MM.1S (cell line): ENCODE data around the gene TULP3.

Source experiments
- DNase-seq: peaks from one replicate; pipeline ENCODE4 v3.0.0-alpha.2; 2015
- H2AFZ ChIP-seq: fragments of 300-600 bp; sonication (generic); 2 replicates; pipeline ENCODE4 v1.6.0; 2016; ENCODE audit warnings: antibody characterized with exemption, low read length
- H3F3A ChIP-seq: fragments of 300-600 bp; sonication (generic); 2 replicates; pipeline ENCODE4 v1.6.1; 2016; ENCODE audit warnings: mild to moderate bottlenecking, antibody characterized with exemption, low read length, moderate library complexity, mixed read lengths; ENCODE audit not compliant: insufficient read depth
- H3K27ac ChIP-seq: fragments of 300-600 bp; sonication (generic); 2 replicates; pipeline ENCODE4 v1.5.1; 2016; ENCODE audit warnings: mild to moderate bottlenecking, low read length
- H3K27me3 ChIP-seq: fragments of 300-600 bp; sonication (generic); replicated peaks from 2 replicates; pipeline ENCODE4 v1.6.0; 2016; ENCODE audit warnings: low read length; ENCODE audit not compliant: insufficient read depth
- H3K36me3 ChIP-seq: fragments of 300-600 bp; sonication (generic); replicated peaks from 2 replicates; pipeline ENCODE4 v1.6.1; 2016; ENCODE audit warnings: mild to moderate bottlenecking, low read length, mixed read lengths; ENCODE audit not compliant: insufficient read depth
- H3K4me1 ChIP-seq: fragments of 300-600 bp; sonication (generic); 2 replicates; pipeline ENCODE4 v1.6.1; 2016; ENCODE audit warnings: low read length, mixed read lengths
- H3K4me2 ChIP-seq: fragments of 300-600 bp; sonication (generic); 2 replicates; pipeline ENCODE4 v1.6.0; 2016; ENCODE audit warnings: low read depth, low read length
- H3K4me3 ChIP-seq: fragments of 300-600 bp; sonication (generic); 2 replicates; pipeline ENCODE4 v1.5.1; 2016; ENCODE audit warnings: low read length, mixed read lengths
- H3K79me2 ChIP-seq: fragments of 300-600 bp; sonication (generic); 2 replicates; pipeline ENCODE4 v1.6.1; 2016; ENCODE audit warnings: mixed run types, low read length, mixed read lengths
- H3K9ac ChIP-seq: fragments of 300-600 bp; sonication (generic); 2 replicates; pipeline ENCODE4 v1.6.1; 2016; ENCODE audit warnings: low read length, mixed read lengths
- H3K9me2 ChIP-seq: fragments of 300-600 bp; sonication (generic); replicated peaks from 2 replicates; pipeline ENCODE4 v1.6.1; 2016; ENCODE audit warnings: mild to moderate bottlenecking, low read length, mixed read lengths; ENCODE audit not compliant: insufficient read depth
- H3K9me3 ChIP-seq: fragments of 300-600 bp; sonication (generic); replicated peaks from 2 replicates; pipeline ENCODE4 v1.6.1; 2016; ENCODE audit warnings: mild to moderate bottlenecking, low read length, mixed read lengths; ENCODE audit not compliant: insufficient read depth
- H4K20me1 ChIP-seq: fragments of 300-600 bp; sonication (generic); 2 replicates; pipeline ENCODE4 v1.6.1; 2016; ENCODE audit warnings: mild to moderate bottlenecking, low read length, moderate library complexity, mixed read lengths; ENCODE audit not compliant: insufficient read depth
- CTCF ChIP-seq: fragments of 300-600 bp; sonication (generic); IDR thresholded peaks from 2 replicates; pipeline ENCODE4 v1.5.1; 2016; ENCODE audit warnings: antibody characterized with exemption, low read length, mixed read lengths
- EZH2 ChIP-seq: fragments of 300-600 bp; sonication (generic); optimal IDR thresholded peaks from 2 replicates; pipeline ENCODE3; 2017; ENCODE audit warnings: low read depth, mild to moderate bottlenecking, antibody characterized with exemption, low read length, mixed read lengths
- EZH2phosphoT487 ChIP-seq: fragments of 300-600 bp; sonication (generic); IDR thresholded peaks from 2 replicates; pipeline ENCODE4 v1.6.1; 2018; ENCODE audit warnings: antibody characterized with exemption, low read length

Gene TULP3

GRCh38 chr12:2857021-2857431 is 33.7 kb upstream of the TULP3 start, which contains the start of gene TEX52:
TSS of gene TEX52 (minus strand) at chr12:2857039. CDS start at chr12:2857026, 13 bp downstream.
- Histone ChIP-seq H3K27me3 (no peaks in the 10 kb centered on the region), H3K27ac (no peak within 1 kb of the TSS), H2AFZ (no peak within 1 kb of the TSS), H3K9me3 (no peaks in the 10 kb centered on the region), H3K79me2 (no peaks in the 10 kb centered on the region), H4K20me1 (no peaks in the 10 kb centered on the region), H3F3A (peaks cover 3% of the 10 kb centered on the region; the same call in 1 of the 2 replicates), H3K9me2 (no peaks in the 10 kb centered on the region), H3K9ac (no peak within 1 kb of the TSS), H3K4me3 (no peak within 1 kb of the TSS), H3K36me3 (no peaks in the 10 kb centered on the region), H3K4me1 (no peaks in the 10 kb centered on the region), H3K4me2 (no peak within 1 kb of the TSS)
- TF ChIP-seq EZH2 (no peak), CTCF (no peak), EZH2phosphoT487 (no peak)
- DNase-seq: no peak

- Histone ChIP-seq H3K27me3 (no peaks in the 10 kb centered on the region), H4K20me1 (no peaks in the 10 kb centered on the region), H3K4me3 (no peak overlapping the region), H3K4me1 (no peaks in the 10 kb centered on the region), H2AFZ (no peak overlapping the region), H3K79me2 (no peaks in the 10 kb centered on the region), H3K4me2 (no peak overlapping the region), H3K9me2 (no peaks in the 10 kb centered on the region), H3F3A (peaks cover 3% of the 10 kb centered on the region; the same call in 1 of the 2 replicates), H3K9ac (no peak overlapping the region), H3K36me3 (no peaks in the 10 kb centered on the region), H3K27ac (no peak overlapping the region), H3K9me3 (no peaks in the 10 kb centered on the region)
- DNase-seq: no peak
- no peak for TF ChIP-seq EZH2phosphoT487
- no peak for TF ChIP-seq CTCF
- TF ChIP-seq EZH2: no peak
These were observed 33.1 kb upstream of the TULP3 start for GRCh38 chr12:2857576-2857975.

DNA sequence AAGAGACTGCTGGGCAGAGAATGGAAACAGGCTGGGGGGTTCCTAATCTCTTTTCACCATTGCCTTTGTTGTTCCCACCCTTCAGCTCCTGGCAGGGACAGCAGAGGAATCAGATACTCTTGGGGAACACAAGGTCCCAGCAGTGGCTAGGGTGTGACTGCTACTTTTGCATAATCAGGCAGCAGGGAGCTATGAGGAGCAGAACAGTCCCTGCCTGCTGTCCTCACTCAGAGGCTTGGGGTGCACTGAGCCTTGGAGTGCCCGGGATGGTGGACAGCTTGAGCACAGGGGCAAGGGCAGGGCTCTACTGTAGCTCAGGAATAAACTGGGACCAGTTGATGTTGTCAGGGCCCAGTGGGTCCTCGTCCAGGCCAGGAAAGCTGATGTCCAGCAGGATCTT is 32.4 kb upstream of the TULP3 start:
- Histone ChIP-seq H3K27ac (no peak overlapping the region), H3K27me3 (no peaks in the 10 kb centered on the region), H3K4me1 (no peaks in the 10 kb centered on the region), H3K4me2 (no peak overlapping the region), H3F3A (peaks cover 3% of the 10 kb centered on the region; the same call in 1 of the 2 replicates), H4K20me1 (no peaks in the 10 kb centered on the region), H3K79me2 (no peaks in the 10 kb centered on the region), H3K36me3 (no peaks in the 10 kb centered on the region), H3K9ac (no peak overlapping the region), H3K9me3 (no peaks in the 10 kb centered on the region), H2AFZ (no peak overlapping the region), H3K4me3 (no peak overlapping the region), H3K9me2 (no peaks in the 10 kb centered on the region)
- no peak for TF ChIP-seq EZH2
- TF ChIP-seq EZH2phosphoT487: no peak
- no peak for TF ChIP-seq CTCF
- no peak for DNase-seq
